PFSK-1 (cell line): ENCODE data around the gene MAN2B1.

Experiments used
- POLR2AphosphoS5 ChIP-seq: IDR thresholded peaks from 2 replicates; pipeline ENCODE4 v1.6.1; 2012; ENCODE audit warnings: low read depth, mild to moderate bottlenecking, control low read depth, low read length, moderate library complexity
- TAF1 ChIP-seq: IDR thresholded peaks from 2 replicates; pipeline ENCODE4 v1.6.1; 2012; ENCODE audit warnings: low read length, control low read depth, borderline replicate concordance; ENCODE audit not compliant: insufficient read depth
- TF ChIP-seq, protein P1 (sequence below), 2 experiments: IDR thresholded peaks; 2 replicates each; pipeline versions ENCODE4 v1.6.1 to v1.8.0; 2011 to 2012; ENCODE audit warnings: low read depth in 2 of 2, low read length in 2 of 2, control low read depth in 1 of 2, inconsistent platforms in 1 of 2, mild to moderate bottlenecking in 1 of 2, moderate library complexity in 1 of 2; ENCODE audit not compliant: insufficient read depth in 1 of 2

- TF ChIP-seq POLR2AphosphoS5, result no peak
- TF ChIP-seq TAF1, result no peak
- TF ChIP-seq, protein P1, sequence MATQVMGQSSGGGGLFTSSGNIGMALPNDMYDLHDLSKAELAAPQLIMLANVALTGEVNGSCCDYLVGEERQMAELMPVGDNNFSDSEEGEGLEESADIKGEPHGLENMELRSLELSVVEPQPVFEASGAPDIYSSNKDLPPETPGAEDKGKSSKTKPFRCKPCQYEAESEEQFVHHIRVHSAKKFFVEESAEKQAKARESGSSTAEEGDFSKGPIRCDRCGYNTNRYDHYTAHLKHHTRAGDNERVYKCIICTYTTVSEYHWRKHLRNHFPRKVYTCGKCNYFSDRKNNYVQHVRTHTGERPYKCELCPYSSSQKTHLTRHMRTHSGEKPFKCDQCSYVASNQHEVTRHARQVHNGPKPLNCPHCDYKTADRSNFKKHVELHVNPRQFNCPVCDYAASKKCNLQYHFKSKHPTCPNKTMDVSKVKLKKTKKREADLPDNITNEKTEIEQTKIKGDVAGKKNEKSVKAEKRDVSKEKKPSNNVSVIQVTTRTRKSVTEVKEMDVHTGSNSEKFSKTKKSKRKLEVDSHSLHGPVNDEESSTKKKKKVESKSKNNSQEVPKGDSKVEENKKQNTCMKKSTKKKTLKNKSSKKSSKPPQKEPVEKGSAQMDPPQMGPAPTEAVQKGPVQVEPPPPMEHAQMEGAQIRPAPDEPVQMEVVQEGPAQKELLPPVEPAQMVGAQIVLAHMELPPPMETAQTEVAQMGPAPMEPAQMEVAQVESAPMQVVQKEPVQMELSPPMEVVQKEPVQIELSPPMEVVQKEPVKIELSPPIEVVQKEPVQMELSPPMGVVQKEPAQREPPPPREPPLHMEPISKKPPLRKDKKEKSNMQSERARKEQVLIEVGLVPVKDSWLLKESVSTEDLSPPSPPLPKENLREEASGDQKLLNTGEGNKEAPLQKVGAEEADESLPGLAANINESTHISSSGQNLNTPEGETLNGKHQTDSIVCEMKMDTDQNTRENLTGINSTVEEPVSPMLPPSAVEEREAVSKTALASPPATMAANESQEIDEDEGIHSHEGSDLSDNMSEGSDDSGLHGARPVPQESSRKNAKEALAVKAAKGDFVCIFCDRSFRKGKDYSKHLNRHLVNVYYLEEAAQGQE (IDR thresholded peaks at IDR 0.05; ENCODE audit: insufficient read depth in 1 of 2, low read depth in 2 of 2, low read length in 2 of 2), result no peak
Observed at GRCh38 chr19:12607631-12608030, 58.9 kb downstream of the MAN2B1 start.
